ENCODE measurements around the gene MRGPRF.

DNA sequence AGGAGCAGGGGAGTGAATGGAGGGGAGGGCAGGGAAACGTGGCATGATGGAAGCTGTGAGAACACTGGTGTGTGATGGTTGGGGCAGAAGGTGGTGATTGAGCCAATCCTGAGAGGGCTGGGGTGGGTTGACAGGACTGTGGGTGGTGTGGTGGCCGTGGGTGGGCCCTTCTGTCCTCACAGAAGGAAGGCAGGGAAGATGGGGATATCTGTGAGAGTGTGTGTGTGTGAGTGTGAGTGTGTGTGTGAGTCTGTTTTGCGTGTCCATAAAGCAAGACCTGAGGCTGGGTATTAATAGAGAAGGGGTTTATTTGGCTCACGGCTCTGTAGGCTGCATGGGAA lies 48.6 kb upstream of the MRGPRF start:
- TF ChIP-seq POLR2AphosphoS5 (IDR thresholded peaks at IDR 0.05) (no peak), POLR2A (IDR thresholded peaks at IDR 0.05) (no peak)
- TF ChIP-seq, protein P1, sequence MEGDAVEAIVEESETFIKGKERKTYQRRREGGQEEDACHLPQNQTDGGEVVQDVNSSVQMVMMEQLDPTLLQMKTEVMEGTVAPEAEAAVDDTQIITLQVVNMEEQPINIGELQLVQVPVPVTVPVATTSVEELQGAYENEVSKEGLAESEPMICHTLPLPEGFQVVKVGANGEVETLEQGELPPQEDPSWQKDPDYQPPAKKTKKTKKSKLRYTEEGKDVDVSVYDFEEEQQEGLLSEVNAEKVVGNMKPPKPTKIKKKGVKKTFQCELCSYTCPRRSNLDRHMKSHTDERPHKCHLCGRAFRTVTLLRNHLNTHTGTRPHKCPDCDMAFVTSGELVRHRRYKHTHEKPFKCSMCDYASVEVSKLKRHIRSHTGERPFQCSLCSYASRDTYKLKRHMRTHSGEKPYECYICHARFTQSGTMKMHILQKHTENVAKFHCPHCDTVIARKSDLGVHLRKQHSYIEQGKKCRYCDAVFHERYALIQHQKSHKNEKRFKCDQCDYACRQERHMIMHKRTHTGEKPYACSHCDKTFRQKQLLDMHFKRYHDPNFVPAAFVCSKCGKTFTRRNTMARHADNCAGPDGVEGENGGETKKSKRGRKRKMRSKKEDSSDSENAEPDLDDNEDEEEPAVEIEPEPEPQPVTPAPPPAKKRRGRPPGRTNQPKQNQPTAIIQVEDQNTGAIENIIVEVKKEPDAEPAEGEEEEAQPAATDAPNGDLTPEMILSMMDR (IDR thresholded peaks at IDR 0.05) = no peak
